WTC11 (cell line): ENCODE data around the gene UTP20. TPM values are rescaled to one million over a fixed set of nuclear protein-coding genes. Genes with fewer than 3 reads are reported as not detected.

Experiments
- ATAC-seq: fragments of 200-7000 bp; cut with Tn5 transposase; 2 replicates; pipeline ENCODE4 v1.10.0; 2021; ENCODE audit warnings: mild to moderate bottlenecking, moderate library complexity
- CTCF ChIA-PET: fragments of 300-600 bp; sonication (Branson Sonifier 250); formaldehyde crosslinking; loops from one replicate; lab custom pipeline; 2021; ENCODE audit warnings: antibody characterized with exemption; lab: Charles Lee
- POLR2A ChIA-PET: fragments of 350-600 bp; sonication (Branson Sonifier 250); formaldehyde crosslinking; loops from one replicate; lab custom pipeline; 2021; ENCODE audit warnings: antibody characterized with exemption; lab: Charles Lee
- DNase-seq: peaks from one replicate; pipeline ENCODE4 v3.0.0; 2021; ENCODE audit warnings: low spot score
- H3K27ac Mint-ChIP-seq: 2 replicates; pipeline ENCODE4 v1.8.0; 2021; ENCODE audit warnings: mixed read lengths
- H3K27me3 Mint-ChIP-seq: 2 replicates; pipeline ENCODE4 v1.8.0; 2021; ENCODE audit warnings: low read depth, mild to moderate bottlenecking, moderate library complexity, mixed read lengths
- H3K36me3 Mint-ChIP-seq: 2 replicates; pipeline ENCODE4 v1.8.0; 2021; ENCODE audit warnings: mixed read lengths
- H3K4me1 Mint-ChIP-seq: 2 replicates; pipeline ENCODE4 v1.8.0; 2022; ENCODE audit warnings: mixed read lengths
- H3K4me3 Mint-ChIP-seq: 2 replicates; pipeline ENCODE4 v1.8.0; 2021; ENCODE audit warnings: mild to moderate bottlenecking, moderate library complexity, mixed read lengths
- H3K9me3 Mint-ChIP-seq: 2 replicates; pipeline ENCODE4 v1.8.0; 2021; ENCODE audit warnings: mixed read lengths
- CREB1 ChIP-seq: sonication (generic); formaldehyde crosslinking; IDR thresholded peaks from 2 replicates; pipeline ENCODE4 v1.8.0; 2023; ENCODE audit warnings: mild to moderate bottlenecking, missing genetic modification reagents
- ELF4 ChIP-seq: sonication (generic); formaldehyde crosslinking; IDR thresholded peaks from 2 replicates; pipeline ENCODE4 v1.8.1; 2022; ENCODE audit warnings: low read depth, mild to moderate bottlenecking, moderate library complexity, missing genetic modification reagents
- ESRRA ChIP-seq: sonication (generic); formaldehyde crosslinking; IDR thresholded peaks from 2 replicates; pipeline ENCODE4 v1.8.1; 2022; ENCODE audit warnings: mild to moderate bottlenecking, missing genetic modification reagents, borderline replicate concordance
- FOXJ3 ChIP-seq: sonication (generic); formaldehyde crosslinking; IDR thresholded peaks from 2 replicates; pipeline ENCODE4 v1.9.0; 2021; ENCODE audit warnings: missing genetic modification reagents, mild to moderate bottlenecking, borderline replicate concordance
- FOXK1 ChIP-seq: sonication (generic); formaldehyde crosslinking; IDR thresholded peaks from 2 replicates; pipeline ENCODE4 v1.8.0; 2022; ENCODE audit warnings: mild to moderate bottlenecking, moderate library complexity, missing genetic modification reagents
- GABPB1 ChIP-seq: sonication (generic); formaldehyde crosslinking; IDR thresholded peaks from 2 replicates; pipeline ENCODE4 v1.8.1; 2023; ENCODE audit warnings: mild to moderate bottlenecking, missing genetic modification reagents
- HMGA2 ChIP-seq: fragments of 250-450 bp; sonication (Bioruptor Pico); IDR thresholded peaks from 2 replicates; pipeline ENCODE4 v1.4.0; 2021; ENCODE audit warnings: mild to moderate bottlenecking, moderate library complexity
- IRF2 ChIP-seq: sonication (generic); formaldehyde crosslinking; IDR thresholded peaks from 2 replicates; pipeline ENCODE4 v1.8.0; 2022; ENCODE audit warnings: low read depth, missing genetic modification reagents, borderline replicate concordance
- JAZF1 ChIP-seq: fragments of 250-450 bp; sonication (Bioruptor Pico); IDR thresholded peaks from 2 replicates; pipeline ENCODE4 v1.9.0; 2021; ENCODE audit warnings: moderate library complexity, mild to moderate bottlenecking, inconsistent platforms
- OVOL2 ChIP-seq: fragments of 250-450 bp; sonication (Bioruptor Pico); IDR thresholded peaks from 2 replicates; pipeline ENCODE4 v1.9.0; 2021; ENCODE audit warnings: mild to moderate bottlenecking, borderline replicate concordance
- RELA ChIP-seq: sonication (generic); formaldehyde crosslinking; IDR thresholded peaks from 2 replicates; pipeline ENCODE4 v1.8.1; 2022; ENCODE audit warnings: missing genetic modification reagents, mild to moderate bottlenecking, borderline replicate concordance
- TP53 ChIP-seq: sonication (generic); formaldehyde crosslinking; IDR thresholded peaks from 2 replicates; pipeline ENCODE4 v1.8.1; 2023; ENCODE audit warnings: mild to moderate bottlenecking, missing genetic modification reagents
- ZNF121 ChIP-seq: sonication (generic); formaldehyde crosslinking; IDR thresholded peaks from 2 replicates; pipeline ENCODE4 v1.8.0; 2023; ENCODE audit warnings: missing genetic modification reagents
- ZNF219 ChIP-seq: sonication (generic); formaldehyde crosslinking; IDR thresholded peaks from 2 replicates; pipeline ENCODE4 v1.8.0; 2023; ENCODE audit warnings: missing genetic modification reagents, mild to moderate bottlenecking, borderline replicate concordance
- ZNF263 ChIP-seq: sonication (generic); formaldehyde crosslinking; IDR thresholded peaks from 2 replicates; pipeline ENCODE4 v1.8.1; 2022; ENCODE audit warnings: low read depth, mild to moderate bottlenecking, moderate library complexity, missing genetic modification reagents
- ZNF396 ChIP-seq: fragments of 250-450 bp; sonication (Bioruptor Pico); IDR thresholded peaks from 2 replicates; pipeline ENCODE4 v1.8.0; 2021; ENCODE audit warnings: mild to moderate bottlenecking, moderate library complexity, borderline replicate concordance
- total RNA-seq: library from RNA; stranded (reverse); gene quantifications from 3 replicates; pipeline ENCODE4 v1.2.3, GENCODE V29; 2021
- TF ChIP-seq, protein P1 (sequence below): sonication (generic); formaldehyde crosslinking; IDR thresholded peaks from 2 replicates; pipeline ENCODE4 v1.8.0; 2022; ENCODE audit warnings: missing genetic modification reagents
- TF ChIP-seq, protein P2 (sequence below): sonication (generic); formaldehyde crosslinking; IDR thresholded peaks from 2 replicates; pipeline ENCODE4 v1.8.0; 2022; ENCODE audit warnings: mild to moderate bottlenecking, missing genetic modification reagents
- TF ChIP-seq, protein P3 (sequence below): fragments of 250-450 bp; sonication (Bioruptor Pico); conservative IDR thresholded peaks from 2 replicates; pipeline ENCODE4 v1.9.0; 2021; ENCODE audit warnings: mild to moderate bottlenecking
- TF ChIP-seq, protein P4 (sequence below): fragments of 250-450 bp; sonication (Bioruptor Pico); IDR thresholded peaks from 2 replicates; pipeline ENCODE4 v1.9.0; 2021; ENCODE audit warnings: mild to moderate bottlenecking, borderline replicate concordance
- TF ChIP-seq, protein P5 (sequence below): sonication (generic); formaldehyde crosslinking; IDR thresholded peaks from 2 replicates; pipeline ENCODE4 v1.8.1; 2023; ENCODE audit warnings: mild to moderate bottlenecking, moderate library complexity, missing genetic modification reagents

UTP20 gene
- total RNA-seq, 1 experiment from 2014 or later = 34.1 TPM

DNA sequence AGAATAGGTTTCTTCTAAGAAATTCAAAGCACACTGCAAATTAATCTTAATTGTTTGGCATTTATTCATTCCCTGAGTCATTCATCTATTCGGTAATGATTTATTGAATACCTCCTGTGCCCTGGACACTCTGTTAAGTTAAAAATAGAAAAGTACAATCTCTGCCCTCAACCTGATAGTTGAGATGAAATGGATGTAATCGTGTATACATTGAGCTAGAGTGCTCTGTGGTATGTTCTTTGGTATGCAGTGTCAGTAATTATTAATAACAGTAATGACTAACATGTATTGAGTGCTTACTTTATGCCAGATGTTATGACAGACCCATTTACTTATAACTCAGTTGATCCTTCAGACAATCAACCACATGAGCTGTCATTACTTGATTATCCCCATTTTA lies 47.6 kb downstream of the UTP20 start (continued):
- TF ChIP-seq ZNF396 (CRISPR knock-in tag) (no peak), ZNF263 (CRISPR knock-in tag) (no peak), FOXJ3 (no peak), ELF4 (CRISPR knock-in tag) (no peak)

DNA sequence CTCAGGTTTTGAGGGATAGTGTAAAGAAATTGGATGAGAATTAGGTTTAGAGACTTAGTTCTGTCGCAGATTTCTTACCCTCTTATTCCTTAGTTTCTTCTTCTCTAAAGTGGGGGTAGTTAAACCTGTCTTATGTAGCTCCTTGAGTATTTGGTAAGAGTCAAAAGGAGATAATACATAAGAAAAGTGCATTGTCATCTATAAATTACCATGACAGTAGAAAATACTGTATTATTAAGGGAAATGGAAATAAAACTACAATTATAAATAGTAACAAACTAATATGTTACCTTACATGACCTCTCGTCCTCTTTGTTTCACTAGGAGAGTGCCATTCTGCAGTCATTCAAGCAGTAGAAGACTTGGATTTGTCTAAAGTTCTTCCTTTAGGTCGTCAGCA lies 49.0 kb downstream of the UTP20 start:
- Mint-ChIP-seq H3K36me3 (peaks cover 59% of the 10 kb centered on the region), H3K4me1 (no peaks in the 10 kb centered on the region), H3K4me3 (no peak overlapping the region)
- CTCF ChIA-PET = no interaction called here
- DNase-seq = no peak
- TF ChIP-seq ESRRA (CRISPR knock-in tag) (no peak), FOXK1 (no peak), OVOL2 (no peak), IRF2 (no peak), TP53 (CRISPR knock-in tag) (no peak), JAZF1 (CRISPR knock-in tag) (no peak), HMGA2 (CRISPR knock-in tag) (no peak), GABPB1 (CRISPR knock-in tag) (no peak), CREB1 (CRISPR knock-in tag) (no peak), ZNF219 (no peak), RELA (CRISPR knock-in tag) (no peak), ZNF121 (no peak)
- TF ChIP-seq, protein P1, sequence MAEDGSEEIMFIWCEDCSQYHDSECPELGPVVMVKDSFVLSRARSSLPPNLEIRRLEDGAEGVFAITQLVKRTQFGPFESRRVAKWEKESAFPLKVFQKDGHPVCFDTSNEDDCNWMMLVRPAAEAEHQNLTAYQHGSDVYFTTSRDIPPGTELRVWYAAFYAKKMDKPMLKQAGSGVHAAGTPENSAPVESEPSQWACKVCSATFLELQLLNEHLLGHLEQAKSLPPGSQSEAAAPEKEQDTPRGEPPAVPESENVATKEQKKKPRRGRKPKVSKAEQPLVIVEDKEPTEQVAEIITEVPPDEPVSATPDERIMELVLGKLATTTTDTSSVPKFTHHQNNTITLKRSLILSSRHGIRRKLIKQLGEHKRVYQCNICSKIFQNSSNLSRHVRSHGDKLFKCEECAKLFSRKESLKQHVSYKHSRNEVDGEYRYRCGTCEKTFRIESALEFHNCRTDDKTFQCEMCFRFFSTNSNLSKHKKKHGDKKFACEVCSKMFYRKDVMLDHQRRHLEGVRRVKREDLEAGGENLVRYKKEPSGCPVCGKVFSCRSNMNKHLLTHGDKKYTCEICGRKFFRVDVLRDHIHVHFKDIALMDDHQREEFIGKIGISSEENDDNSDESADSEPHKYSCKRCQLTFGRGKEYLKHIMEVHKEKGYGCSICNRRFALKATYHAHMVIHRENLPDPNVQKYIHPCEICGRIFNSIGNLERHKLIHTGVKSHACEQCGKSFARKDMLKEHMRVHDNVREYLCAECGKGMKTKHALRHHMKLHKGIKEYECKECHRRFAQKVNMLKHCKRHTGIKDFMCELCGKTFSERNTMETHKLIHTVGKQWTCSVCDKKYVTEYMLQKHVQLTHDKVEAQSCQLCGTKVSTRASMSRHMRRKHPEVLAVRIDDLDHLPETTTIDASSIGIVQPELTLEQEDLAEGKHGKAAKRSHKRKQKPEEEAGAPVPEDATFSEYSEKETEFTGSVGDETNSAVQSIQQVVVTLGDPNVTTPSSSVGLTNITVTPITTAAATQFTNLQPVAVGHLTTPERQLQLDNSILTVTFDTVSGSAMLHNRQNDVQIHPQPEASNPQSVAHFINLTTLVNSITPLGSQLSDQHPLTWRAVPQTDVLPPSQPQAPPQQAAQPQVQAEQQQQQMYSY (CRISPR knock-in tag) = no peak
- TF ChIP-seq, protein P2, sequence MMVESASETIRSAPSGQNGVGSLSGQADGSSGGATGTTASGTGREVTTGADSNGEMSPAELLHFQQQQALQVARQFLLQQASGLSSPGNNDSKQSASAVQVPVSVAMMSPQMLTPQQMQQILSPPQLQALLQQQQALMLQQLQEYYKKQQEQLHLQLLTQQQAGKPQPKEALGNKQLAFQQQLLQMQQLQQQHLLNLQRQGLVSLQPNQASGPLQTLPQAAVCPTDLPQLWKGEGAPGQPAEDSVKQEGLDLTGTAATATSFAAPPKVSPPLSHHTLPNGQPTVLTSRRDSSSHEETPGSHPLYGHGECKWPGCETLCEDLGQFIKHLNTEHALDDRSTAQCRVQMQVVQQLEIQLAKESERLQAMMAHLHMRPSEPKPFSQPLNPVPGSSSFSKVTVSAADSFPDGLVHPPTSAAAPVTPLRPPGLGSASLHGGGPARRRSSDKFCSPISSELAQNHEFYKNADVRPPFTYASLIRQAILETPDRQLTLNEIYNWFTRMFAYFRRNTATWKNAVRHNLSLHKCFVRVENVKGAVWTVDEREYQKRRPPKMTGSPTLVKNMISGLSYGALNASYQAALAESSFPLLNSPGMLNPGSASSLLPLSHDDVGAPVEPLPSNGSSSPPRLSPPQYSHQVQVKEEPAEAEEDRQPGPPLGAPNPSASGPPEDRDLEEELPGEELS = no peak
- TF ChIP-seq, protein P3, sequence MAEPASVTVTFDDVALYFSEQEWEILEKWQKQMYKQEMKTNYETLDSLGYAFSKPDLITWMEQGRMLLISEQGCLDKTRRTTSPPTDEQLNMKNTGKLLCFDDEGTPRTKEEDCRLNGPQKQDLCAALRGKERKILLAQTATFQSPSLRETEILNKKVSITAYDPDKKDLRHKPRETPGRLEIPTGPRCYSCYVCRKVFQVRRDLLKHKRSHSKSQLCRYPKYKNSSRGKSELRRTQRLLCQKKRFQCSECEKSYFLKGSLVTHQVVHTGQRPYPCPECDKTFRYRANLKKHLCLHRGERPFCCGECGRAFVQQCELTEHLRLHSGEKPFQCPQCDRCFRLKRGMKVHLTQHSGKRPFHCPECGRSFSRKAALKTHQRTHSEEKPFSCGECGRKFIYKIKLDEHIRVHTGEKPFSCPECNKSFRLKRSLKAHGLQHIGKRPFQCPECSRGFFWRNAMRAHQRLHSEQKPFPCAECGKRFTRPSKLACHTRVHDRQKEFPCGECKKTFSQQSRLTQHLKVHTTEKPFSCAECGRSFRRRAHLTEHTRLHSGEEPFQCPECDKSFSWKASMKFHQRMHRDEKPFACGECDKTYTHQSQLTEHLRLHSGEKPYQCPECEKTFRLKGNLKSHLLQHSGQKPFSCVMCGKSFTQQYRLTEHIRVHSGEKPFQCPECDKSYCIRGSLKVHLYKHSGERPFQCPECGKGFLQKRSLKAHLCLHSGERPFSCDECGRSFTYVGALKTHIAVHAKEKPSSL = no peak
- TF ChIP-seq, protein P4, sequence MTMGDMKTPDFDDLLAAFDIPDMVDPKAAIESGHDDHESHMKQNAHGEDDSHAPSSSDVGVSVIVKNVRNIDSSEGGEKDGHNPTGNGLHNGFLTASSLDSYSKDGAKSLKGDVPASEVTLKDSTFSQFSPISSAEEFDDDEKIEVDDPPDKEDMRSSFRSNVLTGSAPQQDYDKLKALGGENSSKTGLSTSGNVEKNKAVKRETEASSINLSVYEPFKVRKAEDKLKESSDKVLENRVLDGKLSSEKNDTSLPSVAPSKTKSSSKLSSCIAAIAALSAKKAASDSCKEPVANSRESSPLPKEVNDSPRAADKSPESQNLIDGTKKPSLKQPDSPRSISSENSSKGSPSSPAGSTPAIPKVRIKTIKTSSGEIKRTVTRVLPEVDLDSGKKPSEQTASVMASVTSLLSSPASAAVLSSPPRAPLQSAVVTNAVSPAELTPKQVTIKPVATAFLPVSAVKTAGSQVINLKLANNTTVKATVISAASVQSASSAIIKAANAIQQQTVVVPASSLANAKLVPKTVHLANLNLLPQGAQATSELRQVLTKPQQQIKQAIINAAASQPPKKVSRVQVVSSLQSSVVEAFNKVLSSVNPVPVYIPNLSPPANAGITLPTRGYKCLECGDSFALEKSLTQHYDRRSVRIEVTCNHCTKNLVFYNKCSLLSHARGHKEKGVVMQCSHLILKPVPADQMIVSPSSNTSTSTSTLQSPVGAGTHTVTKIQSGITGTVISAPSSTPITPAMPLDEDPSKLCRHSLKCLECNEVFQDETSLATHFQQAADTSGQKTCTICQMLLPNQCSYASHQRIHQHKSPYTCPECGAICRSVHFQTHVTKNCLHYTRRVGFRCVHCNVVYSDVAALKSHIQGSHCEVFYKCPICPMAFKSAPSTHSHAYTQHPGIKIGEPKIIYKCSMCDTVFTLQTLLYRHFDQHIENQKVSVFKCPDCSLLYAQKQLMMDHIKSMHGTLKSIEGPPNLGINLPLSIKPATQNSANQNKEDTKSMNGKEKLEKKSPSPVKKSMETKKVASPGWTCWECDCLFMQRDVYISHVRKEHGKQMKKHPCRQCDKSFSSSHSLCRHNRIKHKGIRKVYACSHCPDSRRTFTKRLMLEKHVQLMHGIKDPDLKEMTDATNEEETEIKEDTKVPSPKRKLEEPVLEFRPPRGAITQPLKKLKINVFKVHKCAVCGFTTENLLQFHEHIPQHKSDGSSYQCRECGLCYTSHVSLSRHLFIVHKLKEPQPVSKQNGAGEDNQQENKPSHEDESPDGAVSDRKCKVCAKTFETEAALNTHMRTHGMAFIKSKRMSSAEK (CRISPR knock-in tag) = no peak
- TF ChIP-seq, protein P5, sequence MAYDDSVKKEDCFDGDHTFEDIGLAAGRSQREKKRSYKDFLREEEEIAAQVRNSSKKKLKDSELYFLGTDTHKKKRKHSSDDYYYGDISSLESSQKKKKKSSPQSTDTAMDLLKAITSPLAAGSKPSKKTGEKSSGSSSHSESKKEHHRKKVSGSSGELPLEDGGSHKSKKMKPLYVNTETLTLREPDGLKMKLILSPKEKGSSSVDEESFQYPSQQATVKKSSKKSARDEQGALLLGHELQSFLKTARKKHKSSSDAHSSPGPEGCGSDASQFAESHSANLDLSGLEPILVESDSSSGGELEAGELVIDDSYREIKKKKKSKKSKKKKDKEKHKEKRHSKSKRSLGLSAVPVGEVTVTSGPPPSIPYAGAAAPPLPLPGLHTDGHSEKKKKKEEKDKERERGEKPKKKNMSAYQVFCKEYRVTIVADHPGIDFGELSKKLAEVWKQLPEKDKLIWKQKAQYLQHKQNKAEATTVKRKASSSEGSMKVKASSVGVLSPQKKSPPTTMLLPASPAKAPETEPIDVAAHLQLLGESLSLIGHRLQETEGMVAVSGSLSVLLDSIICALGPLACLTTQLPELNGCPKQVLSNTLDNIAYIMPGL (CRISPR knock-in tag) = no peak
- TF ChIP-seq, all 79 proteins: peak for 0
- Mint-ChIP-seq H3K9me3 (no peaks in the 10 kb centered on the region), H3K27me3 (no peaks in the 10 kb centered on the region), H3K27ac (no peak overlapping the region)
- no peak for ATAC-seq
- POLR2A ChIA-PET = no interaction called here
